Fibroblast of lung (primary cell): Measurements from ENCODE around the gene RREB1. TPM values are rescaled to one million over a fixed set of nuclear protein-coding genes. Genes with fewer than 3 reads are reported as not detected.

Source experiments
- DNase-seq, 2 donors: peaks; one replicate each; pipeline versions ENCODE4 v3.0.0 to v3.0.0-alpha.2; 2010; ENCODE audit warnings: low read depth in 2 of 2
- H2AFZ ChIP-seq: 2 replicates; pipeline ENCODE4 v1.5.1; 2012; ENCODE audit warnings: low read length, control low read depth, inconsistent platforms
- H3K27ac ChIP-seq: 2 replicates; pipeline ENCODE4 v1.5.1; 2011; ENCODE audit warnings: low read length, control low read depth; ENCODE audit not compliant: insufficient read depth
- H3K27me3 ChIP-seq: 2 replicates; pipeline ENCODE4 v1.5.1; 2011; ENCODE audit warnings: mild to moderate bottlenecking, low read length; ENCODE audit not compliant: control insufficient read depth, insufficient read depth
- H3K36me3 ChIP-seq: 2 replicates; pipeline ENCODE4 v1.5.1; 2011; ENCODE audit warnings: low read length; ENCODE audit not compliant: control insufficient read depth, insufficient read depth
- H3K4me1 ChIP-seq: 2 replicates; pipeline ENCODE4 v1.5.1; 2011; ENCODE audit warnings: low read length; ENCODE audit not compliant: control insufficient read depth, insufficient read depth; ENCODE audit errors: extremely low read depth
- H3K4me2 ChIP-seq: 2 replicates; pipeline ENCODE4 v1.5.1; 2011; ENCODE audit warnings: low read length, control low read depth; ENCODE audit not compliant: insufficient read depth; ENCODE audit errors: extremely low read depth
- H3K4me3 ChIP-seq, 4 experiments: fragments of 200-600 bp in 1 of 4; sonication (generic) in 1 of 4; replicated peaks in 1 of 4; 2 replicates each; pipeline ENCODE4 v1.5.1; 2011 to 2016; ENCODE audit warnings: low read length in 4 of 4, low read depth in 3 of 4, mild to moderate bottlenecking in 3 of 4, control low read depth in 2 of 4, inconsistent platforms in 1 of 4, mixed read lengths in 1 of 4; ENCODE audit not compliant: insufficient read depth in 1 of 4; ENCODE audit errors: control extremely low read depth in 1 of 4
- H3K79me2 ChIP-seq: 2 replicates; pipeline ENCODE4 v1.5.1; 2012; ENCODE audit warnings: mild to moderate bottlenecking, low read length, inconsistent platforms; ENCODE audit not compliant: control insufficient read depth, insufficient read depth
- H3K9ac ChIP-seq: 2 replicates; pipeline ENCODE4 v1.5.1; 2011; ENCODE audit warnings: mild to moderate bottlenecking, low read length, control low read depth; ENCODE audit not compliant: insufficient read depth
- H3K9me3 ChIP-seq: 2 replicates; pipeline ENCODE4 v1.5.1; 2012; ENCODE audit warnings: low read depth, low read length; ENCODE audit not compliant: control insufficient read depth, insufficient read depth
- H4K20me1 ChIP-seq: 2 replicates; pipeline ENCODE4 v1.5.1; 2011; ENCODE audit warnings: low read length; ENCODE audit not compliant: control insufficient read depth, insufficient read depth; ENCODE audit errors: extremely low read depth
- CTCF ChIP-seq, 2 donors: IDR thresholded peaks in 1 of 2; conservative IDR thresholded peaks in 1 of 2; 1 replicate in 1 of 2; 2 replicates in 1 of 2; pipeline ENCODE4 v1.5.1; 2011 to 2012; ENCODE audit warnings: low read length in 2 of 2, control low read depth in 1 of 2, inconsistent platforms in 1 of 2, low read depth in 1 of 2, mild to moderate bottlenecking in 1 of 2
- EZH2 ChIP-seq: IDR thresholded peaks from 2 replicates; pipeline ENCODE4 v1.5.1; 2012; ENCODE audit warnings: low read length, control low read depth, mild to moderate bottlenecking; ENCODE audit errors: missing control alignments
- polyA plus RNA-seq, 2 donors: library from polyadenylated mRNA; depleted of rRNA in 1 of 2; stranded (reverse) in 1 of 2; unstranded in 1 of 2; fragments of >200 nt; gene quantifications; 2 replicates each; pipeline ENCODE4 v1.2.1, GENCODE V29; 2011 to 2012; ENCODE audit warnings: missing spikeins in 1 of 2
- total RNA-seq: library from RNA; depleted of rRNA; stranded (reverse); fragments of >200 nt; gene quantifications from 2 replicates; pipeline ENCODE4 v1.2.1, GENCODE V29; 2014

RREB1 gene
- total and polyA plus RNA-seq, 2 donors (not counting 1 experiment from before 2014, with no cell fraction given), result 2.4 to 18.8 TPM

GRCh38 chr6:7098993-7099392 is 8.8 kb upstream of the RREB1 start:
- no peak overlapping the region for H3K4me3 ChIP-seq

GRCh38 chr6:7100072-7100752 is 7.5 kb upstream of the RREB1 start:
- Histone ChIP-seq H3K9ac (no peak overlapping the region), H3K27ac (no peak overlapping the region), H3K79me2 (no peaks in the 10 kb centered on the region), H3K4me2 (no peak overlapping the region), H2AFZ (no peak overlapping the region), H3K36me3 (no peaks in the 10 kb centered on the region), H3K4me3 (no peak overlapping the region), H3K9me3 (no peaks in the 10 kb centered on the region), H3K4me1 (no peaks in the 10 kb centered on the region), H3K27me3 (no peaks in the 10 kb centered on the region), H4K20me1 (no peaks in the 10 kb centered on the region)
- TF ChIP-seq EZH2, result no peak
- TF ChIP-seq CTCF (conservative IDR thresholded peaks at IDR 0.05 in 1 of 2, IDR thresholded peaks at IDR 0.05 in 1 of 2; ENCODE audit: low read depth in 1 of 2, low read length in 2 of 2), result no peak
- no peak for DNase-seq

More at GRCh38 chr6:7098993-7099392, 8.8 kb upstream of the RREB1 start:
- Histone ChIP-seq H2AFZ (no peak overlapping the region), H3K36me3 (no peaks in the 10 kb centered on the region), H3K4me2 (no peak overlapping the region), H4K20me1 (no peaks in the 10 kb centered on the region), H3K4me1 (no peaks in the 10 kb centered on the region), H3K9me3 (no peaks in the 10 kb centered on the region), H3K79me2 (no peaks in the 10 kb centered on the region), H3K27ac (no peak overlapping the region), H3K27me3 (no peaks in the 10 kb centered on the region), H3K9ac (no peak overlapping the region)
- TF ChIP-seq EZH2 (no peak), CTCF (conservative IDR thresholded peaks at IDR 0.05 in 1 of 2, IDR thresholded peaks at IDR 0.05 in 1 of 2; ENCODE audit: low read depth in 1 of 2, low read length in 2 of 2) (no peak)
- DNase-seq, result no peak

- H3K4me3 ChIP-seq, result no peak overlapping the region
- H4K20me1 ChIP-seq, result no peaks in the 10 kb centered on the region
- TF ChIP-seq CTCF (conservative IDR thresholded peaks at IDR 0.05 in 1 of 2, IDR thresholded peaks at IDR 0.05 in 1 of 2; ENCODE audit: low read depth in 1 of 2, low read length in 2 of 2) (no peak), EZH2 (no peak)
- H2AFZ ChIP-seq, result no peak overlapping the region
- no peaks in the 10 kb centered on the region for H3K79me2 ChIP-seq
- no peaks in the 10 kb centered on the region for H3K36me3 ChIP-seq
- H3K27me3 ChIP-seq, result no peaks in the 10 kb centered on the region
- DNase-seq, result no peak
- H3K9me3 ChIP-seq, result no peaks in the 10 kb centered on the region
- H3K4me2 ChIP-seq, result no peak overlapping the region
- H3K4me1 ChIP-seq, result no peaks in the 10 kb centered on the region
- H3K9ac ChIP-seq, result no peak overlapping the region
- H3K27ac ChIP-seq, result no peak overlapping the region
These were observed 7.0 kb upstream of the RREB1 start for GRCh38 chr6:7100753-7101081.
